MCF 10A (cell line): ENCODE data around the gene MPLKIP. TPM values are rescaled to one million over a fixed set of nuclear protein-coding genes. Genes with fewer than 3 reads are reported as not detected.
"Not testable (repeated sequence)": the region's sequence is repeated elsewhere in the genome, so short reads cannot be mapped to it uniquely, and the experiment has no call there.

ENCODE experiments used
- BruUV-seq: library from RNA; stranded (reverse); fragments of 400-500 nt; replicated peaks from 2 replicates; lab custom pipeline; 2021; lab: Mats Ljungman, UMichigan
- CTCF ChIA-PET: fragments of 300-600 bp; sonication (Branson Sonifier 250); formaldehyde crosslinking; extraction: SDS; loops from one replicate; lab custom pipeline; 2021; ENCODE audit warnings: antibody characterized with exemption, inconsistent platforms; lab: Yijun Ruan, JAX
- POLR2A ChIA-PET: fragments of 300-600, 350-650 bp; sonication (Branson Sonifier 250); formaldehyde crosslinking; extraction: SDS; loops from one replicate; lab custom pipeline; 2020; ENCODE audit warnings: antibody characterized with exemption, inconsistent platforms; lab: Yijun Ruan, JAX
- DNase-seq: peaks from one replicate; pipeline ENCODE4 v3.0.0-alpha.2; 2018; ENCODE audit not compliant: unreplicated experiment
- H3K27ac Mint-ChIP-seq: one replicate; pipeline ENCODE4 v1.8.0; 2022; ENCODE audit warnings: mild to moderate bottlenecking, low read depth, mixed read lengths; ENCODE audit not compliant: unreplicated experiment
- H3K27me3 Mint-ChIP-seq: one replicate; pipeline ENCODE4 v1.8.0; 2022; ENCODE audit warnings: mixed read lengths; ENCODE audit not compliant: insufficient read depth, unreplicated experiment
- H3K36me3 Mint-ChIP-seq: one replicate; pipeline ENCODE4 v1.8.0; 2022; ENCODE audit warnings: mild to moderate bottlenecking, moderate library complexity, mixed read lengths; ENCODE audit not compliant: insufficient read depth, unreplicated experiment
- H3K4me1 Mint-ChIP-seq: one replicate; pipeline ENCODE4 v1.8.0; 2022; ENCODE audit warnings: mixed read lengths; ENCODE audit not compliant: insufficient read depth, unreplicated experiment
- H3K4me3 Mint-ChIP-seq: one replicate; pipeline ENCODE4 v1.8.0; 2022; ENCODE audit warnings: mild to moderate bottlenecking, moderate library complexity, mixed read lengths; ENCODE audit not compliant: unreplicated experiment
- H3K9me3 Mint-ChIP-seq: one replicate; pipeline ENCODE4 v1.8.0; 2022; ENCODE audit warnings: mixed read lengths; ENCODE audit not compliant: unreplicated experiment
- CTCF ChIP-seq: fragments of 200-600 bp; IDR thresholded peaks from one replicate; pipeline ENCODE4 v1.8.0; 2022; ENCODE audit warnings: antibody characterized with exemption, mild to moderate bottlenecking; ENCODE audit not compliant: unreplicated experiment
- intact Hi-C: fragments of 100-400 bp; cut with micrococcal nuclease; formaldehyde crosslinking; loops from 2 replicates; pipeline ENCODE4 v1.14.1; 2022
- total RNA-seq: library from RNA; stranded (reverse); gene quantifications from 2 replicates; pipeline ENCODE4 v1.2.3, GENCODE V29; 2022

MPLKIP gene
- total RNA-seq, 1 experiment from 2014 or later, result 30.6 TPM

- TF ChIP-seq CTCF, result no peak
- Mint-ChIP-seq H3K4me3 (no peak overlapping the region), H3K4me1 (no peaks in the 10 kb centered on the region), H3K9me3 (no peaks in the 10 kb centered on the region), H3K27me3 (no peaks in the 10 kb centered on the region), H3K27ac (no peak overlapping the region), H3K36me3 (no peaks in the 10 kb centered on the region)
- CTCF ChIA-PET, result interaction anchor here (0.9 kb wide), 2 partner anchors 14 to 602 kb away, joined by 3 to 4 read pairs; no protein-coding TSS in a partner anchor
- POLR2A ChIA-PET, result no interaction called here
- BruUV-seq, result no TSS peak
- no peak for DNase-seq
- intact Hi-C loops, result no loop called here
Measured at GRCh38 chr7:40175725-40176510, 41.5 kb upstream of the MPLKIP start.

- intact Hi-C loops, H3K4me1 Mint-ChIP-seq, H3K27me3 Mint-ChIP-seq, POLR2A ChIA-PET, H3K27ac Mint-ChIP-seq, DNase-seq, H3K36me3 Mint-ChIP-seq, BruUV-seq, H3K9me3 Mint-ChIP-seq, H3K4me3 Mint-ChIP-seq: not testable (repeated sequence)
- CTCF ChIA-PET, result interaction anchor here (0.9 kb wide), 2 partner anchors 13 to 603 kb away, joined by 3 to 4 read pairs; no protein-coding TSS in a partner anchor
Measured at GRCh38 chr7:40175256-40175655, 40.8 kb upstream of the MPLKIP start.

GRCh38 chr7:40173121-40173520, 38.7 kb upstream of the MPLKIP start:
- BruUV-seq, H3K4me3 Mint-ChIP-seq, DNase-seq, H3K4me1 Mint-ChIP-seq, H3K36me3 Mint-ChIP-seq, H3K9me3 Mint-ChIP-seq, H3K27ac Mint-ChIP-seq, POLR2A ChIA-PET, CTCF ChIA-PET, H3K27me3 Mint-ChIP-seq, intact Hi-C loops: not testable (repeated sequence)

GRCh38 chr7:40168266-40168665, 33.8 kb upstream of the MPLKIP start:
- DNase-seq, intact Hi-C loops, CTCF ChIA-PET, BruUV-seq, POLR2A ChIA-PET, H3K9me3 Mint-ChIP-seq, H3K36me3 Mint-ChIP-seq, H3K4me1 Mint-ChIP-seq, H3K4me3 Mint-ChIP-seq, H3K27me3 Mint-ChIP-seq, H3K27ac Mint-ChIP-seq: not testable (repeated sequence)

GRCh38 chr7:40167291-40167690, 32.9 kb upstream of the MPLKIP start:
- H3K4me3 Mint-ChIP-seq, result no peak overlapping the region
- intact Hi-C loops, result no loop called here
- no TSS peak for BruUV-seq
- H3K4me1 Mint-ChIP-seq, result no peaks in the 10 kb centered on the region
- no peaks in the 10 kb centered on the region for H3K36me3 Mint-ChIP-seq
- no peak overlapping the region for H3K27ac Mint-ChIP-seq
- DNase-seq, result no peak
- no peaks in the 10 kb centered on the region for H3K9me3 Mint-ChIP-seq
- no peak for TF ChIP-seq CTCF
- ChIA-PET POLR2A (no interaction called here), CTCF (no interaction called here)
- no peaks in the 10 kb centered on the region for H3K27me3 Mint-ChIP-seq
